HEK293T (cell line): ENCODE measurements around the gene CNNM3.
A peak's percentile ranks its signal among the peaks of the same experiment; 100 is the strongest.

Source experiments
- CTCF ChIA-PET: fragments of 350-600 bp; formaldehyde crosslinking; extraction: SDS; loops from one replicate; lab custom pipeline; 2021; ENCODE audit warnings: antibody characterized with exemption, inconsistent platforms; lab: Yijun Ruan, JAX
- POLR2A ChIA-PET: fragments of 350-600 bp; formaldehyde crosslinking; extraction: SDS; loops from one replicate; lab custom pipeline; 2020; ENCODE audit warnings: antibody characterized with exemption, inconsistent platforms; lab: Yijun Ruan, JAX
- DNase-seq: peaks from one replicate; pipeline ENCODE4 v3.0.0; 2012; ENCODE audit warnings: mixed read lengths; ENCODE audit errors: extremely low spot score
- ARNT ChIP-seq: fragments of 450-650 bp; IDR thresholded peaks from 2 replicates; pipeline ENCODE4 v1.6.1; 2017; ENCODE audit warnings: mild to moderate bottlenecking
- BHLHE40 ChIP-seq: fragments of 450-650 bp; IDR thresholded peaks from 2 replicates; pipeline ENCODE4 v1.6.1; 2016; ENCODE audit warnings: mild to moderate bottlenecking, moderate library complexity, borderline replicate concordance
- CTBP1 ChIP-seq: fragments of 450-650 bp; IDR thresholded peaks from 2 replicates; pipeline ENCODE4 v1.6.1; 2016; ENCODE audit warnings: borderline replicate concordance
- ELF4 ChIP-seq: fragments of 450-650 bp; IDR thresholded peaks from 2 replicates; pipeline ENCODE4 v1.6.1; 2017; ENCODE audit warnings: antibody characterized with exemption
- FOXA1 ChIP-seq: fragments of 450-650 bp; IDR thresholded peaks from 2 replicates; pipeline ENCODE4 v1.6.1; 2016; ENCODE audit warnings: mild to moderate bottlenecking
- FOXK2 ChIP-seq: fragments of 450-650 bp; IDR thresholded peaks from 2 replicates; pipeline ENCODE4 v1.6.1; 2016; ENCODE audit warnings: mild to moderate bottlenecking
- FOXM1 ChIP-seq: fragments of 450-650 bp; IDR thresholded peaks from 2 replicates; pipeline ENCODE4 v1.6.1; 2017; ENCODE audit warnings: mild to moderate bottlenecking, borderline replicate concordance
- HDGF ChIP-seq: fragments of 450-650 bp; IDR thresholded peaks from 2 replicates; pipeline ENCODE4 v1.6.1; 2017; ENCODE audit warnings: antibody characterized with exemption, borderline replicate concordance
- L3MBTL2 ChIP-seq: fragments of 450-650 bp; conservative IDR thresholded peaks from 2 replicates; pipeline ENCODE4 v1.6.1; 2016; ENCODE audit warnings: mild to moderate bottlenecking
- LEF1 ChIP-seq: fragments of 450-650 bp; IDR thresholded peaks from 2 replicates; pipeline ENCODE4 v1.6.1; 2017; ENCODE audit warnings: mild to moderate bottlenecking, borderline replicate concordance
- NFRKB ChIP-seq: fragments of 450-650 bp; IDR thresholded peaks from 2 replicates; pipeline ENCODE4 v1.6.1; 2016; ENCODE audit warnings: mild to moderate bottlenecking, moderate library complexity
- PKNOX1 ChIP-seq: fragments of 450-650 bp; IDR thresholded peaks from 2 replicates; pipeline ENCODE4 v1.6.1; 2016
- SP1 ChIP-seq: fragments of 450-650 bp; IDR thresholded peaks from 2 replicates; pipeline ENCODE4 v1.6.1; 2017
- SUZ12 ChIP-seq: fragments of 450-650 bp; IDR thresholded peaks from 2 replicates; pipeline ENCODE4 v1.6.1; 2016; ENCODE audit warnings: mild to moderate bottlenecking
- TARDBP ChIP-seq: fragments of 450-650 bp; IDR thresholded peaks from 2 replicates; pipeline ENCODE4 v1.6.1; 2016
- ZNF384 ChIP-seq: fragments of 450-650 bp; IDR thresholded peaks from 2 replicates; pipeline ENCODE4 v1.6.1; 2016

The CNNM3 gene

GRCh38 chr2:96852667-96853066 lies 36.6 kb downstream of the CNNM3 start:
- TF ChIP-seq PKNOX1, result no peak
- TF ChIP-seq TARDBP, result no peak
- TF ChIP-seq ZNF384, result no peak
- no peak for TF ChIP-seq L3MBTL2
- TF ChIP-seq FOXK2, result no peak
- no peak for TF ChIP-seq BHLHE40
- TF ChIP-seq SUZ12, result no peak
- TF ChIP-seq ARNT, result no peak
- TF ChIP-seq HDGF, result no peak
- no peak for TF ChIP-seq LEF1
- no peak for TF ChIP-seq FOXM1
- no peak for TF ChIP-seq CTBP1
- no peak for DNase-seq
- ChIA-PET POLR2A (no interaction called here), CTCF (interaction anchor here (0.7 to 1.0 kb wide), 2 partner anchors 36 to 98 kb away, joined by 3 to 5 read pairs; no protein-coding TSS in a partner anchor)

GRCh38 chr2:96853321-96853720 lies 37.3 kb downstream of the CNNM3 start:
- POLR2A ChIA-PET, result no interaction called here
- DNase-seq, result no peak
- no peak for TF ChIP-seq ELF4
- TF ChIP-seq LEF1, result no peak
- no peak for TF ChIP-seq HDGF
- TF ChIP-seq BHLHE40, result no peak
- TF ChIP-seq PKNOX1, result no peak
- no peak for TF ChIP-seq FOXK2
- no peak for TF ChIP-seq SP1
- TF ChIP-seq FOXM1, result no peak
- TF ChIP-seq SUZ12, result no peak
- no peak for TF ChIP-seq TARDBP
- no peak for TF ChIP-seq FOXA1
- TF ChIP-seq ARNT, result no peak
- TF ChIP-seq L3MBTL2, result no peak
- no peak for TF ChIP-seq NFRKB
- no peak for TF ChIP-seq CTBP1
- CTCF ChIA-PET, result no interaction called here

DNA sequence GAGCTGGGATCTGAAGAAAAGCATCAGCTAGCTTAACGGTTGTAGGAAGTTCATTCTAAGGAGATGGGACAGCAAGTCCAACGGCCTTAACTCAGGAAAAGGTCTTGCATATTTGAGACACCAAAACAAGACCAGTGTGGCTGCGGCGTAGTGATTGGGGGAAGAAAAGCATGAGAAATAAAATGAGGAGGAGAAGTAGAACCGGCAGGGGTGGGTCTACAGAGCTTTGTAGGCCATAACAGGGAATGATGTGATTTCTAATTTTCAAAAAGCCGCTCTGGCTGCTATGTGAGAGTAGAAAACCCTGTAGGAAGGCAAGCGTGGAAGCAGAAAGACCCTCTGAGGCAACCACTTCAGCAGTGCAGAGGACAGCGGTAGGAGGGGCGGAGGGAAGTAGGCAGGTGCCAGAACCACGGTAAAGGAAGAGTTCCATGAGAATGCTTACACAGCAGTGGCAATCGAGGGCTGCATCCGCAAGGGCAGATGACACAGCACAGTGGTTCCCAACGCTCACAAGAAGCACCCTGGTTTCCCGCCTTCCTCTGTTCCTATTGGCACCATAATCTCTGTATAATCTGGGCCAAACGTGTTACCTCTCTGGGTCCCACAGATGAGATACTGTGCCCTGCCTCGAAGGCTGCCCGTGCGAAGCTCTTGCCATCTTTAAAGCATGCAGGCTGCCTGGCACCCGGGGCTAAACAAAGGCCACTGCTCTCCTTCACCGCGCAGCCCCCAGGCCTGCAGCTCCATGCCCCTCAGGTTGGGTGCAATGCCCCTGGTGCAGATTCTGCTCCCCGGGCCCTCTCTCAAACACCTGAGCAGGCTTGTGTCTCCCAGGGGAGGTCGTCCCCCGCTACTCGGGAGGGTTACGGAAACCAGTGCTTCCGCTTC lies 41.0 kb downstream of the CNNM3 start:
- POLR2A ChIA-PET, result interaction anchor here (0.6 to 5.4 kb wide), 19 partner anchors 10 to 522 kb away, joined by 3 to 58 read pairs (median 4); partner anchors contain the start of genes ANKRD36, NCAPH and SEMA4C
- no peak for DNase-seq
- TF ChIP-seq L3MBTL2, result peak; percentile 59; the same call in 1 of the 2 replicates
- TF ChIP-seq ZNF384, result no peak
- CTCF ChIA-PET, result interaction anchor here (0.6 to 3.2 kb wide), 14 partner anchors 9 to 256 kb away, joined by 3 to 35 read pairs (median 5); partner anchors contain the start of gene ANKRD36

DNA sequence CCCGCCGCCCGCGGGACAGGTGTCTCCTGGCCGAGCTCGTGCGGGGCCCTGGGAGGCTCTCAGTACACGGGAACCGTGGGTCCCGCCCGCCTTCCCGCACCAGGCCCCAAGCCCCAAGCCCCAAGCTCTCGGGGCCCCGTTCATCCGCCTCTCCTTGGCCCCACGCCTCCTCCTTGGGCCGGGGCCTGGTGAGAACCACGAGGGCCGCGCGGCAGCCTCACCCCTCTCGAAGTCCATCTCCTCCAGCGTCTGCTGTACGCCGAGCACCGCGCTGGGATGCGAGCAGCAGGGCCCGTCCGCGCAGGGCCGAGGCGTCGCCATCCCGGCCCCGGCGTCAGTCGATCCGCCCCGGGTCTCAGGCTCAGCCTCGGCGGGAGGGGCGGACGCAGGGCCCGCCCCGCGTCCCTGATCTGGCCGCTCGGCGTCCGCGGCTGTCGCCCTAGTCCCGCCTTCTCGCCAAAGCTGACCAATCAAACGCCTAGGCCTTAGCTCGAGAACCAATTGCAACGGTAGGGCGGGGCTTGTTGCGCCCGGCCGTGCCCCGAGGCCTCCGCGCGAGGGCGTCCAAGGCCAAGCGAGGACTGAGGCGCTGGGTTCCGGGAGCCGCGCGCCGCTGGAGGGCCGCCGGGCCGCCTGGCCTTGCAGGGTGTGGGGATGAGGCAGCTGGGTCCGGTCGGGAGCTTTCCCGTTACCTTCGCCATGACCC lies 41.8 kb downstream of the CNNM3 start, which contains the start of gene ANKRD39:
Gene ANKRD39, minus strand, starts transcription at position 350 of the 706 bp plus-strand sequence. Its CDS starts 29 bp downstream, at position 321.
- POLR2A ChIA-PET, result interaction anchor here (0.6 to 5.4 kb wide), 21 partner anchors 11 to 522 kb away, joined by 3 to 58 read pairs (median 4); partner anchors contain the start of genes ANKRD36, CNNM3, NCAPH and SEMA4C
- DNase-seq, result peak; percentile 99
- TF ChIP-seq TARDBP (no peak), ZNF384 (no peak), NFRKB (no peak), ELF4 (0 out of 2 replicates have a peak, but pooled peaks have one; percentile 23), BHLHE40 (no peak), ARNT (no peak), CTBP1 (no peak), HDGF (peak; percentile 46; the same call in 1 of the 2 replicates), FOXK2 (no peak), FOXM1 (peak; percentile 51; the same call in 1 of the 2 replicates), L3MBTL2 (peak; percentile 33), PKNOX1 (peak; percentile 26; the same call in 1 of the 2 replicates), SUZ12 (no peak), FOXA1 (no peak), LEF1 (no peak), SP1 (peak; percentile 91)
- CTCF ChIA-PET, result interaction anchor here (0.6 to 3.2 kb wide), 16 partner anchors 10 to 255 kb away, joined by 3 to 35 read pairs (median 5); partner anchors contain the start of gene ANKRD36

DNA sequence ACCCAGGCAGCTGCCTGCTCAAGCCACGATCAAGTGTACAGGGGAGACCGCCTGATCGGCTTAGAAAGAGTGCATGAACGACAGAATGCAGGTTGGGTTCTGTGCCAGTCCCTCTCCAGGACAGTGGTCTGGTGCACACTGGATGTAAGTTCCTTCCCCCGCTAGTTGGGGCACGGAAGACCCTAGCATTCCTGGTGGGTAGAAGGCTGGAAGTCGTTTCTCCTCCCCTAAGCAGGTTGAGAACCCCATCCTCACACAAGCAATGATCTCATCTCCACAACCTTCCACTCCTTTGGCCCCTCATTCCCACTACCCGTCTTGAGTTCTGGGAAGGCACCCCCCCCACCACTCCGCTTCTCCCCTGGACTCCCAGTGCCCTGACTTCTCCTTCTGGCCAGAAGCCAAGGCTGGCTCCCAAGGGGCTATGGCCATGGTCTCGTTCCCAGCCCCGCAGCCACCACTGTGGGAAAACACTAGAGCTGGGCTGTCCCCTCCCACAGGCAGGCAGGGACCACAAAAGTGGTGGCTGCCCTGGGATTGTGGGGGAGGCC lies 43.1 kb downstream of the CNNM3 start:
- ChIA-PET CTCF (interaction anchor here (1.2 to 3.2 kb wide), 7 partner anchors 9 to 253 kb away, joined by 3 to 35 read pairs (median 8); no protein-coding TSS in a partner anchor), POLR2A (interaction anchor here (1.0 to 5.4 kb wide), 7 partner anchors 9 to 254 kb away, joined by 3 to 58 read pairs (median 11); partner anchors contain the start of genes ANKRD36 and SEMA4C)
- TF ChIP-seq FOXK2 (no peak), SUZ12 (no peak), FOXM1 (no peak), NFRKB (no peak), ELF4 (no peak), HDGF (no peak)
- no peak for DNase-seq
